GM18517 (cell line): ENCODE results near the gene TEFM.
"Not testable (repeated sequence)": the region's sequence is repeated elsewhere in the genome, so short reads cannot be mapped to it uniquely, and the experiment has no call there.

ENCODE experiments used
- ATAC-seq: cut with Tn5 transposase; IDR thresholded peaks from one replicate; pipeline ENCODE4 v1.9.1; 2021; ENCODE audit warnings: mild to moderate bottlenecking, moderate library complexity; ENCODE audit not compliant: unreplicated experiment

The TEFM gene, protein sequence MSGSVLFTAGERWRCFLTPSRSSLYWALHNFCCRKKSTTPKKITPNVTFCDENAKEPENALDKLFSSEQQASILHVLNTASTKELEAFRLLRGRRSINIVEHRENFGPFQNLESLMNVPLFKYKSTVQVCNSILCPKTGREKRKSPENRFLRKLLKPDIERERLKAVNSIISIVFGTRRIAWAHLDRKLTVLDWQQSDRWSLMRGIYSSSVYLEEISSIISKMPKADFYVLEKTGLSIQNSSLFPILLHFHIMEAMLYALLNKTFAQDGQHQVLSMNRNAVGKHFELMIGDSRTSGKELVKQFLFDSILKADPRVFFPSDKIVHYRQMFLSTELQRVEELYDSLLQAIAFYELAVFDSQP

DNA sequence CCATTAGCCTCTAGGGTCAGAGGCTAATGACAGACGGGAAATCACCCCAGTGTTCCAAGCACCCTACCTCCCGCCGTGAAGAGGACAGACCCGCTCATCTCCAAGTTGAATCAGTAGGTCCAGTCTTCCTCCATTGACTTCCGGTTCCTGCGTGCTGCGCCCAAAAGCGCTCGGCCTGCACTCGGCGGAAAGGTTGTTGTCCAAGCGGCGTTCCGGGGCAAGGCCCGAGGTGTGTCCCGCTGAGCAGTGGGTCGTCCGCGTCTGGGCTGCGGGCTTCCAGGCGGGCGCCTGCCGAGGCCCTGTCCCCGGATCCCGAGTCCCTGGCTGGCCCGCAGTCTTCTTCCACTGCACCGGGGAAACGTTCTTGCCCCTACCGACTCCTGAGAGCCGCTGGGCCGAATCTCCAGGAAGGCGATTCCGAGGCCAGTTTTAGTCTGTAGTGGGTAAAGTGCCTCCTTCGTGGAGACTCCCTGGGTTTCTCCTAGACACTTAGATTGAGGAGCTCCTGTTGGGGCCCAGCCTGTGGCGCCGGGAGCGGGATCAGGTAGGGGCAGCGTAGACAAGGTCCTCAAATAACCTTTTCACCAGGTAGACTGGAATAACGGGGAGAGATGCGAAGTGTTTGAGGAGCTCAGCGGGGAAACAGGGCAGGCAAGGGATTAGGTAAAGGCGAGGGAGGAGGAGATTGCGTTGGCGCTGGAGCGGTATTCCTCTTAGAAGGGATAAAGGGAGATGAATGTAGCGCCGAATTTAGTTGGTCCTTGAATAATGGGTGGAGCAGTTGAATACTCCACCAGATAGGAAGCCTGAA lies at the start of gene TEFM:
TEFM (minus strand) TSS at position 138 of the 811 bp plus-strand sequence; CDS start at position 98, 40 bp downstream.
- peak; percentile 82 for ATAC-seq

DNA sequence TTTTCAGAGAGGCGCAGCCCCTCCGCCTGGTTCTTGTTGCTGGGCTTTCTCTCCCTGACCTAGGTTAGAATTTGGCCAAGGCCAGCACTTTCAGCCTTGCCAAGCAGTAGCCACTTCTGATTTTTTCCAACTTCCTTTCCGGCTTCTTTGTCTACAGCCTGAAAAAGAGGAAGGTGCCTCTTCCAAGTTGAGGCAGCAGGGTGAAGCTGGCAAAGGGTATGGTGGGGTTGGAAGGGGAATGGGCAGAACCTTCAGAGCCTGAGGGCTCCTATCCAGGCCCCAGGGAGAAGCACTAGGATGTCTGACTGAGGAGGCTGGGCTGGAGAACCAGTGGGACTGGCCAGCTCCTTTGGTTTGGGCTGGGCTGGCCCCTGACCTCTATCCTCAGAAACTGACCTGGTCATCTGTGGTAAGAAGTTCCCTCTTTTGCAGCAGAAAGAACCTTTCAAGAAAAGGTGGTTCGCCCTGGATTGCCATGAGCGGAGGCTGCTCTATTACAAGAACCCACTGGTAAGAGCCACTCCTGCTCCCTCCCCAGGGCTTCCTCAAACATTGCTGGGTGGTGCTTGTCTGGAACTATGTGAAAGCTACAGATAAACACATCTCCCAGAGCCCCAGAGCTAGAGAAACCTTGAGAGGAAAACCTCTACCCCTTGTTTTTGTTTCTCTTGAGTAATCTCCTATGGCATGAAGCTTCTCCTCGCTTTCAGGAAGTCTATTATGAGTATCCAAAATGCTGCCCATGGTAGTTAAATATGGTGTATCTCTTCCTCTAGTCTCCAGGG lies 48.2 kb upstream of the TEFM start:
- no peak for ATAC-seq

DNA sequence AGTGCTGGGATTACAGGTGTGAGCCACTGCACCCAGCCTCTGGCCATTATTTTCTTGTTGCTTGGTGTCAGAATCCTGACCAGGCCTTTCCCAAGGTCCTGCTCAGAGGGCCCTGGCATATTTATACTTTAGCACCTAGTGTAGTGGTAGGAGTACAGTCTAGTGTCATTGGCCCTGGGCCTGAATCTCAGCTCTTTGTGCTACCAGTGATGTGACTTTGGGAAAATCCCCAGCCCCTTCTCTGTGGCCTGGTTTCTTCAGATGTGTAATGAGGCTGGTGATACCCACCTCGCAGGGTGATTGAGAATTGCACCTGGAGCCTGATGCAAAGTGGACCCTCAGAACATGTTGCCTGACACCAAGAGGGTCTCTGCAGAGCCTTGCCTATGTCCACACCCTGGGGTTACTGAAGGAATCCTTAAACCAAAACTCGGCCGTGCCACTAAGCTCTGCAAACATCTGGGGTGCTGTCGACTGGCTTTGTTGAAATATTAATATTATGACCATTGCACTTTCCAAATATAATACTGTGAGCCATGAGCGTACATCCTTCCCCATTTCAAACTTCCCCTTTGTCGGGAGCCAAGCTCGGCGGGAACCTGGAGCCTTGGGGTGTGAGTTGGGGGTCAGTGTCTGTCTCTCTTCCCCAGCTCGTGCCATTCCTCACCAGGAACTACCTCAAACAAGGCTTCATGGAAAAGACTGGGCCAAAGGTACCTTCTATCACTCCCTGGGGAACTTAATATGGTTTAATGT lies 46.8 kb upstream of the TEFM start:
- no peak for ATAC-seq

DNA sequence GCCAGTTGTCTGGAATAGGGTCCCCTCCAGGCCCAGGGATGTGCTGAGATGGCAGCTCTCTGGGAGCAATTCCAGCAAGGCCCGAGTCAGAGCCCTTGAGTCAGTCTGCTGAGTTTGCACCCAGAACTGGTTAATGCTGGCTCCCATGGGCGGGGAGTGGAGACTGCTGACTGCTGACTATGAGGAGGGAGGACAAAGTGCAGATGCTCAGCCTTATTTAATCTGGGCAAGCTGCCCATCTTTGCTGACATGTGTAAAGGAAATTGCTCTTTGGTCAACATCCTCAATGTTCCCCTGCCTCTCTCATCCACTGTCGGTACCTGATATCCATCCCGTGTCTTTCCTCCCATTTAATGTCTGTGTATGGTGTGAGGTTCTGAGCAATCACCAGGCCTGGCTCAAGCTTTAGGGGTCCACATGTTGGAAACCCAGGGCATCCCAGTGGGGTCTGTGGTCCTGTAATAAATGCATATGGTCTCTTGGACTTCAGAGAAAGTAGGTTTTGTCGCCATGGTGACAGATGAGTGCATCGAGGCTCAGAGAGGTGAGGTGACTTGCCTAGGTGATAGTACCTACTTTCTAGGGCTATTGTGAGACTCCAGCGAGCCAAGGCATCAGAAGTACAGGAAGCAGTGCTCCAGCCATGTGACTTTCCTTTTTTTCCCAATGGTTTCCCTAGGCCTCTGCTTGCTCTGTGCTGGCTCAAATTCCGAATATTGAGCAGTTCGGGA lies 44.8 kb upstream of the TEFM start:
- no peak for ATAC-seq

- no peak for ATAC-seq
Measured at GRCh38 chr17:30950189-30950588, 44.2 kb upstream of the TEFM start.

- ATAC-seq: no peak
Measured at GRCh38 chr17:30947796-30948195, 41.8 kb upstream of the TEFM start.

GRCh38 chr17:30942308-30943079 lies 36.5 kb upstream of the TEFM start:
- ATAC-seq: no peak

DNA sequence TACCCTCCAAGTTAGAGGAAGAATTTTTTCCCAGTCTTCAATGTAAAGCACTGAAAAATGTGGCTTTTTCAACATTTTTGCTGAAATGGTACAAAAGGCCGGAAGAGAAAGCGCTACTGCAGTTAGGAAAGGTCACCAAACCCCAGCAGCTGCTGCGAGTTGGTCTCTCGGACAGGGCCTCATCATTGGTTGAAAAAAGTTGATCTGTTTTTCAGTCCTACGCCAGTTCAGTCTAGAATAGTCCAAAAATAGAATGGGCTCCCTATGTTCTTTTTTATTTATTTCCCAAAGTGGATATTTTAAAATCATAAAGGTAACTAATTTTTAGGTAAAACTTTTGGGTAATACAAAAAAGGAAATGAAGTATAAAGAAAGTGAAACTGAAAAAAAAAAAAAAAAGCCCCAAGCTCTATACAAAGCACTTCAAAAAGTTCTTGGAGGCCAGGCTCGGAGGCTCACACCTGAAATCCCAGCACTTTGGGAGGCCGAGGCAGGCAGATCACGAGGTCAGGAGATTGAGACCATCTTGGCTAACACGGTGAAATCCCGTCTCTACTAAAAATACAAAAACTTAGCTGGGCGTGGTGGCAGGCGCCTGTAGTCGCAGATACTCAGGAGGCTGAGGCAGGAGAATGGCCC lies 33.1 kb upstream of the TEFM start:
- ATAC-seq: no peak

DNA sequence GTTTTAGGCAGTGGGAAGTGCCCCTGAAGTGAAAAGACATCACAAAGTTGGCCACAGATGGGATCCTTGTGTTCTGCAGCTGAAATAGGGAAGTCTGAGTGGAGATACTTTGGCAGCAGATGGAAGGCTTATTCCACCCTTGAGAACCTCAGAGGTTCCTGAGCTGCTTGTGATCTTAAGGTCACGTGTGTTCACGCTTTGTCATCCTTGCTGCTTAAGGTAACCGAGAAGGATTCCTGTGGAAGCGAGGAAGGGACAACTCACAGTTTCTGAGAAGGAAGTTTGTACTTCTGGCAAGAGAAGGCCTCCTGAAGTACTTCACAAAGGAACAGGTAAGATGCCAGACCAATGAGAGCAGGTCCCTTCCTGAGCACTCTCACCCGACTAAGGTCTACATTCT lies 27.9 kb upstream of the TEFM start:
- ATAC-seq: no peak

DNA sequence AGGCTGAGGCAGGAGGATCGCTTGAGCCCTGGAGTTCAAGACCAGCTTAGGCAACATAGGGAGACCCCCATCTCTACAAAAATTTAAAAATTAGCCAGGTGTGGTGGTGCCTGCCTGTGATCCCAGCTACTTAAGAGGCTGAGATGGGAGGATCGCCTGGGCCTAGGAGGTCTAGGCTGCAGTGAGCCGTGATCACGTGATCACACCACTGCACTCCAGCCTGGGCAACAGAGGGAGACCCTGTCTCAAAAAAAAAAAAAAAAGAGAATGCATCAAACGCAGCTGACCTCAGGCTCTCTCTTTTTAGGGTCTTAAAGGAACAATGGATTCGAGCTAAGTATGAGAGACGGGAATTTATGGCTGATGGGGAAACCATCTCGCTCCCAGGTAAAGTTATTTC lies 25.5 kb upstream of the TEFM start:
- ATAC-seq: not testable (repeated sequence)

- no peak for ATAC-seq
Measured at GRCh38 chr17:30930495-30930894, 24.5 kb upstream of the TEFM start.

DNA sequence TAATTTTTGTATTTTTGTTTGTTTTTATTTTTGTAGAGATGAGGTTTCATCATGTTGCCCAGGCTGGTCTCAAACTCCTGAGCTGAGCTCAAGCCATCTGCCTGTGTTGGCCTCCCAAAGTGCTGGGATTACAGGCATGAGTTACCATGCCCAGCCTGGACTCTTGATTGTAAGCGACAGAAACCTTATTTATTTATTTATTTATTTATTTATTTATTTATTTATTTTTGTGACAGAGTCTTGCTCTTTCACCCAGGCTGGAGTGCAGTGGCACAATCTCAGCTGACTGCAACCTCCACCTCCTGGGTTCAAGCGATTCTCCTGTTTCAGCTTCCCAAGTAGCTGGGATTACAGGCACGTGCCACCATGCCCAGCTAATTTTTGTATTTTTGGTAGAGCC lies 23.8 kb upstream of the TEFM start:
- ATAC-seq: not testable (repeated sequence)

GRCh38 chr17:30929081-30929633 lies 23.1 kb upstream of the TEFM start:
- ATAC-seq: no peak

- ATAC-seq: no peak
Measured at GRCh38 chr17:30928584-30928983, 22.5 kb upstream of the TEFM start.

GRCh38 chr17:30927756-30928155 lies 21.7 kb upstream of the TEFM start:
- ATAC-seq: no peak

DNA sequence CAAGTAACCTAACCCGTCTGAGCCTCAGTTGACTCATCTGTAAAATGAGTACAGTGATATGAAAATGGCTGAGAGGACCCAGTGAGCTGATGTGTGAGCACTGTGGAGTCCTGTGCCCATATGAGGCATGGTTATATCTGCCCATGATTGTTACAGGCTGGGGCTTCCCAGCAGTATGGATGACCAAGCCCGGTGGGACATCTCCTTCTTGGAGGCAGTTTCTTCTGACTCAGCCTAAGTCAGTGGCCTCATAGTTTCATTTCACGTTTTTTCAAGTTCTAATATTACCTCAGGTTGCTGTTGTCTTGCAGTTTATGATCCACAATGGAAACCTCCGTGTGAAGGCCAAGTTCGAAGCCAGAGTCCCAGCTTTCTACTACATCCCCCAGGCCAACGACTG lies 20.5 kb upstream of the TEFM start:
- no peak for ATAC-seq

GRCh38 chr17:30924341-30924740 lies 18.3 kb upstream of the TEFM start:
- no peak for ATAC-seq

- ATAC-seq: no peak
Measured at GRCh38 chr17:30922235-30923030, 16.4 kb upstream of the TEFM start.
